GM18507 (cell line): Measurements from ENCODE around the gene C1QTNF12.

ENCODE experiments used
- DNase-seq: peaks from one replicate; pipeline ENCODE4 v3.0.0; 2011; ENCODE audit warnings: low read depth; ENCODE audit not compliant: insufficient read length; ENCODE audit errors: extremely low spot score
- FAIRE-seq: peaks from 2 replicates; lab custom pipeline; 2011; peaks lifted over from hg19 to GRCh38; lab: Jason Lieb, UNC

The C1QTNF12 gene

GRCh38 chr1:1282998-1283397 lies 36.5 kb upstream of the C1QTNF12 start:
- DNase-seq = no peak
- no peak for FAIRE-seq

- DNase-seq (no peak), FAIRE-seq (no peak)
Observed at GRCh38 chr1:1281533-1282321, 35.2 kb upstream of the C1QTNF12 start.

GRCh38 chr1:1280782-1281481 lies 34.4 kb upstream of the C1QTNF12 start:
- FAIRE-seq (no peak), DNase-seq (no peak)

- no peak for FAIRE-seq
- DNase-seq = no peak
Observed at GRCh38 chr1:1279028-1279427, 32.5 kb upstream of the C1QTNF12 start.

- FAIRE-seq (no peak), DNase-seq (no peak)
Observed at GRCh38 chr1:1278620-1279019, 32.1 kb upstream of the C1QTNF12 start.

- DNase-seq (no peak), FAIRE-seq (no peak)
Observed at GRCh38 chr1:1275836-1276235, 29.3 kb upstream of the C1QTNF12 start.

- FAIRE-seq = no peak
- DNase-seq = no peak
Observed at GRCh38 chr1:1274931-1275431, 28.5 kb upstream of the C1QTNF12 start.

- no peak for DNase-seq
- no peak for FAIRE-seq
Observed at GRCh38 chr1:1274299-1274930, 27.9 kb upstream of the C1QTNF12 start.

GRCh38 chr1:1273512-1274298 lies 27.2 kb upstream of the C1QTNF12 start, which contains the start of gene UBE2J2:
Gene UBE2J2 (minus strand): TSS chr1:1273854. CDS start chr1:1267992, 5,862 bp downstream.
- FAIRE-seq (peak; percentile 88), DNase-seq (peak; percentile 98)

GRCh38 chr1:1273209-1273511 lies 26.6 kb upstream of the C1QTNF12 start:
- no peak for DNase-seq

GRCh38 chr1:1272341-1273208 lies 26.1 kb upstream of the C1QTNF12 start:
- FAIRE-seq = no peak

More at GRCh38 chr1:1273209-1273511, 26.6 kb upstream of the C1QTNF12 start:
- FAIRE-seq = no peak

GRCh38 chr1:1270813-1271212 lies 24.3 kb upstream of the C1QTNF12 start:
- FAIRE-seq (no peak), DNase-seq (no peak)

More at GRCh38 chr1:1272341-1273208, 26.1 kb upstream of the C1QTNF12 start:
- DNase-seq = no peak

GRCh38 chr1:1268284-1268682 lies 21.8 kb upstream of the C1QTNF12 start:
- DNase-seq (no peak), FAIRE-seq (no peak)

- DNase-seq = no peak
- no peak for FAIRE-seq
Observed at GRCh38 chr1:1267488-1268283, 21.2 kb upstream of the C1QTNF12 start.

- no peak for FAIRE-seq
- no peak for DNase-seq
Observed at GRCh38 chr1:1264868-1265272, 18.3 kb upstream of the C1QTNF12 start.

GRCh38 chr1:1264026-1264425 lies 17.5 kb upstream of the C1QTNF12 start:
- FAIRE-seq (no peak), DNase-seq (no peak)

GRCh38 chr1:1262758-1263157 lies 16.2 kb upstream of the C1QTNF12 start:
- DNase-seq (no peak), FAIRE-seq (no peak)

GRCh38 chr1:1262071-1262470 lies 15.5 kb upstream of the C1QTNF12 start:
- DNase-seq (no peak), FAIRE-seq (no peak)
